CD4-positive, CD25-positive, alpha-beta regulatory T cell (primary cell): ENCODE data around the gene MUC6. TPM values are rescaled to one million over a fixed set of nuclear protein-coding genes. Genes with fewer than 3 reads are reported as not detected.

Experiments
- ATAC-seq, 2 donors: fragments of 150-1000 bp; cut with Tn5 transposase; one replicate each; pipeline ENCODE4 v1.10.0; 2021; ENCODE audit warnings: low read depth in 2 of 2, moderate number of reproducible peaks in 2 of 2, moderate library complexity in 1 of 2
- DNase-seq, 3 donors: peaks; one replicate each; pipeline versions ENCODE4 v3.0.0 to v3.0.0-alpha.2; 2012 to 2022; ENCODE audit warnings: mixed read lengths in 1 of 3
- H3K27ac ChIP-seq: one replicate; pipeline ENCODE4 v1.7.0; 2013; ENCODE audit warnings: mild to moderate bottlenecking, low read length; ENCODE audit not compliant: insufficient read depth, poor library complexity, severe bottlenecking
- H3K27me3 ChIP-seq: one replicate; pipeline ENCODE4 v1.7.0; 2013; ENCODE audit warnings: low read length; ENCODE audit not compliant: control insufficient read depth, insufficient read depth
- H3K36me3 ChIP-seq: one replicate; pipeline ENCODE4 v1.7.0; 2013; ENCODE audit warnings: mild to moderate bottlenecking, low read length, moderate library complexity; ENCODE audit not compliant: control insufficient read depth, insufficient read depth
- H3K4me1 ChIP-seq: 2 replicates; pipeline ENCODE4 v1.7.0; 2013; ENCODE audit warnings: mild to moderate bottlenecking, low read length; ENCODE audit not compliant: insufficient read depth, control insufficient read depth, poor library complexity, severe bottlenecking
- H3K4me3 ChIP-seq: one replicate; pipeline ENCODE4 v1.7.0; 2013; ENCODE audit warnings: low read depth, mild to moderate bottlenecking, low read length, moderate library complexity
- H3K9me3 ChIP-seq, 2 experiments: 1 replicate in 1 of 2; 2 replicates in 1 of 2; pipeline ENCODE4 v1.7.0; 2013; ENCODE audit warnings: low read length in 2 of 2, mild to moderate bottlenecking in 1 of 2, moderate library complexity in 1 of 2; ENCODE audit not compliant: control insufficient read depth in 2 of 2
- H3K27ac Mint-ChIP-seq, 3 donors: one replicate each; pipeline ENCODE4 v1.8.0; 2020 to 2022; ENCODE audit warnings: mild to moderate bottlenecking in 3 of 3, mixed read lengths in 3 of 3, moderate library complexity in 2 of 3
- H3K27me3 Mint-ChIP-seq: one replicate; pipeline ENCODE4 v1.8.0; 2022; ENCODE audit warnings: mild to moderate bottlenecking, mixed read lengths
- H3K36me3 Mint-ChIP-seq: one replicate; pipeline ENCODE4 v1.8.0; 2020; ENCODE audit warnings: mixed read lengths
- H3K4me1 Mint-ChIP-seq, 4 donors: one replicate each; pipeline ENCODE4 v1.8.0; 2020 to 2022; ENCODE audit warnings: mixed read lengths in 4 of 4, mild to moderate bottlenecking in 1 of 4
- H3K4me3 Mint-ChIP-seq, 4 donors: one replicate each; pipeline ENCODE4 v1.8.0; 2020 to 2022; ENCODE audit warnings: mild to moderate bottlenecking in 4 of 4, mixed read lengths in 4 of 4, moderate library complexity in 3 of 4
- H3K9me3 Mint-ChIP-seq, 7 donors: one replicate each; pipeline ENCODE4 v1.8.0; 2020 to 2022; ENCODE audit warnings: mixed read lengths in 7 of 7, mild to moderate bottlenecking in 3 of 7, moderate library complexity in 2 of 7
- polyA plus RNA-seq, 4 donors: library from polyadenylated mRNA; unstranded; fragments of 300-500 nt; fragmentation: Illumina TruSeq; gene quantifications; one replicate each; pipeline ENCODE4 v1.2.3, GENCODE V29; 2021
- total RNA-seq: library from RNA; stranded (reverse); gene quantifications from one replicate; pipeline ENCODE4 v1.2.3, GENCODE V29; 2022

The MUC6 gene
- total and polyA plus RNA-seq, 5 donors from 2014 or later: 0.23 TPM; not detected in 4

DNA sequence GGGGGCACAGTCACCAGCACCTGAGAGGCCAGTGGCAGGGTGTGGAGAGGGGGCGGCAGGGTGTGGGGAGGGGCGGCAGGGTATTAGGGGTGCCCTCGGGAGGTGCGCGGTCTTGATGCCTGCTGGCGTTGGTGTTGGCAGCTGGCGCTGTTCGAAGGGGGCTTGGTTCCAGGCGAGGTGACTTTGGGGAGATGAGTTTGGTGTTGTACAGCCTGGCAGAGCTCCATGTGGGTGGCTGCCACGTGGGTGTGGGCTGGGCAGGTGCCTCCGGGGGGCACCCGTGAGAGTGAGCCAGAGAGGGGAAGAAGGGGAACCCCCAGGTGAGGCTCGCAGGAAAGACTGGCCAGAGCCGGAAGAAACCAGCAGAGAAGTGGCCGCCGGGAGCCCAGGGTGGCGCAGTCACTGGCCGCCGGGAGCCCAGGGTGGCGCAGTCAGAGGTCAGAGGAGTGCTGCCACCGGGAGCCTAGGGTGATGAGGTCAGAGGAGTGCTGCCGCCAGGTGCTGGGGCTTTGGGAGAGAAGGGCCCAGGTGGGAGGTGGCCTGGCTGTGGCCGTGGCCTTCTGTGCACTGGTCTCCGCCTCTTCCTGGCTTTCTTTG is 44.7 kb downstream of the MUC6 start:
- Histone ChIP-seq H3K27ac (no peak overlapping the region), H3K9me3 (no peaks in the 10 kb centered on the region), H3K36me3 (peaks cover 62% of the 10 kb centered on the region), H3K4me1 (no peaks in the 10 kb centered on the region), H3K4me3 (no peak overlapping the region), H3K27me3 (no peaks in the 10 kb centered on the region)
- H3K4me1 Mint-ChIP-seq: peaks cover 0 to 12% (median 2%) of the 10 kb centered on the region in 4 donors
- no peak overlapping the region for H3K27ac Mint-ChIP-seq
- H3K36me3 Mint-ChIP-seq: peaks cover 12% of the 10 kb centered on the region
- H3K9me3 Mint-ChIP-seq: peaks cover 0 to 4% (median 0%) of the 10 kb centered on the region in 7 donors
- DNase-seq: no peak
- ATAC-seq: no peak
- no peaks in the 10 kb centered on the region for H3K27me3 Mint-ChIP-seq
- H3K4me3 Mint-ChIP-seq: no peak overlapping the region

DNA sequence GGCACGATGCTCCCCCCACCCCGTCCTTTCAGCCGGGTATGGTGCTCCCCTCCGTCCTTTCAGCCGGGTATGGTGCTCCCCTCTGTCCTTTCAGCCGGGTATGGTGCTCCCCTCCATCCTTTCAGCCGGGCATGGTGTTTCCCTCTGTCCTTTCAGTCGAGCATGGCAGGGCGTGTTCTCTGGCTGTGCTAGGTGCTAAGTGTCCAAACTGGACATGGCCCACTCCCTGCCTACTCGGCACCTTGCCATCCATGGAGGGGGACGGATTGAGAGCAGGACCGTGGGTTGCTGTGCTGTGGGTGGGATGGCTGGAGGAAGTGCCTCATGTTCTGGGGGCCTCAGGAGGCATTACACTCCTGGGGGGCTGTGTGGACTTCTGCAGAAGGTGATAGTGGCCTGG is 45.5 kb downstream of the MUC6 start:
- Mint-ChIP-seq H3K9me3 (peaks cover 0 to 4% (median 0%) of the 10 kb centered on the region in 7 donors), H3K4me3 (no peak overlapping the region), H3K36me3 (peaks cover 14% of the 10 kb centered on the region), H3K27me3 (no peaks in the 10 kb centered on the region), H3K27ac (peak overlapping the region in 2 of 3 donors; percentile 38 to 83), H3K4me1 (peaks cover 0 to 6% (median under 1%) of the 10 kb centered on the region in 4 donors)
- no peak for ATAC-seq
- no peak overlapping the region for H3K27ac ChIP-seq
- no peaks in the 10 kb centered on the region for H3K9me3 ChIP-seq
- no peak overlapping the region for H3K4me3 ChIP-seq
- DNase-seq: no peak
- H3K4me1 ChIP-seq: no peaks in the 10 kb centered on the region
- peaks cover 65% of the 10 kb centered on the region for H3K36me3 ChIP-seq
- H3K27me3 ChIP-seq: no peaks in the 10 kb centered on the region

DNA sequence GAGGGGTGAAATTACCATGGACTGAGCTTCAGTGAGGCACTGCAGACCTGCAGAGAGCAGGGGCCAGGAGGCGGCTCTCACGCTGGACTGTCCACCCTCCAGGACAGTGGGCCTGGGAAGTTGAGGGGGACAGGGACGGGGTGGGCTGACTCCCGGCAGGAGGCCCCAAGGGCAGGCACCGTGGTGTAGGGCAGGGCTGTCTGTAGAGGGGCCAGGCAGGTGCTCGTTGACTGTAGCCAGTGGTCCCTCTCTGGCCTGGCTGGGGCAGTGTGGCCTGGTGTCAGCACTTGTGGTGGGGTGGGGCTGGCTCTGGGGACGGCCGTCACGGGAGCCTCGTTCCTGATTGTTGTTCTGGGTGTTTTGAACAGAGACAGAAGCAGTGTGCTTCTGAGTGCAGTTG is 46.4 kb downstream of the MUC6 start:
- H3K36me3 ChIP-seq: peaks cover 69% of the 10 kb centered on the region
- Mint-ChIP-seq H3K4me1 (peaks cover 0 to 2% (median under 1%) of the 10 kb centered on the region in 4 donors), H3K27ac (peak overlapping the region in 1 of 3 donors; percentile 25), H3K27me3 (no peaks in the 10 kb centered on the region), H3K9me3 (peaks cover 0 to 1% (median 0%) of the 10 kb centered on the region in 7 donors), H3K36me3 (peaks cover 9% of the 10 kb centered on the region), H3K4me3 (no peak overlapping the region)
- DNase-seq (no peak), ATAC-seq (no peak)
- H3K4me1 ChIP-seq: no peaks in the 10 kb centered on the region
- no peaks in the 10 kb centered on the region for H3K9me3 ChIP-seq
- H3K4me3 ChIP-seq: no peak overlapping the region
- H3K27ac ChIP-seq: no peak overlapping the region
- H3K27me3 ChIP-seq: no peaks in the 10 kb centered on the region

DNA sequence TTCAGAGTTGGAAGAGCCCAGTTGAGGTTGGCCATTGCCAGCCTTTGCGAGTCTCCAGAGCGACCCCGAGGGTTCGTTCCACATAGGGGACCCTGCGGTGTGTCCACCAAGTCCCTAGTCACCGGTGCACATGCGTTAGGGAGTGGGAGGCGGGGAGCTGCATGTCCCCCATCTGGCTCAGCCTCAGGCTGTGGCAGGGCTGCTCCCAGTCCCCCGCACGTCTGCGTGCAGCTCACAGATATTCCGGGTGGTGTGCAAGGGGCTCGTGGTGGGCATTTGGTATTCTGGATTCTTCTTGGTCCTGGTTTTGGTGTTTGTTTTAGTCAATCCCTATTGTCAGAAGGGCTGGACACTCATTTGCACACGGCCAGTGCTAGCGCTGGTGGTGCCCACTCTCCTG is 48.8 kb downstream of the MUC6 start:
- Mint-ChIP-seq H3K4me3 (no peak overlapping the region), H3K9me3 (peaks cover 0 to 1% (median 0%) of the 10 kb centered on the region in 7 donors), H3K27ac (no peak overlapping the region), H3K27me3 (no peaks in the 10 kb centered on the region), H3K36me3 (peaks cover 13% of the 10 kb centered on the region), H3K4me1 (peaks cover 0 to 2% (median 0%) of the 10 kb centered on the region in 4 donors)
- Histone ChIP-seq H3K9me3 (no peaks in the 10 kb centered on the region), H3K4me1 (no peaks in the 10 kb centered on the region), H3K36me3 (peaks cover 66% of the 10 kb centered on the region), H3K4me3 (no peak overlapping the region), H3K27me3 (no peaks in the 10 kb centered on the region), H3K27ac (no peak overlapping the region)
- ATAC-seq (no peak), DNase-seq (no peak)

DNA sequence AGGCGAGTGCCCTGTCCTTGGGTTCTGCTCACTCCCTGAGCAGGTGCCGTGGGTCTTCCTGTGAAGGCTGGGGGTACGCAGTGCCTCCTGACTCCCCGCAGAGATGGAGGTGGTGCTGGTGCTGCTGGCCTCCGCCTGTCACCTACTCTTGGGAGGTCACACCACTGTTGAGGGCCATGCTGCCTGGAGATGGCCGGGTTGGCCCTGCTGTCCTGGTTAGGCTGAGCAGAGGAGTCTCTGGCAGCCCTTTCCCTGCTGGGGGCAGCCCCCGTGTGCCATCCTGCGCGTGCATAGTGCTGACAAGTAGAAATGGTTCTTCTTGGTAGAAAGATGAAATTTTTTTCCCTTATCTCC is 49.6 kb downstream of the MUC6 start:
- H3K4me1 ChIP-seq: no peaks in the 10 kb centered on the region
- H3K9me3 Mint-ChIP-seq: peaks cover 0 to 1% (median 0%) of the 10 kb centered on the region in 7 donors
- H3K27ac Mint-ChIP-seq: no peak overlapping the region
- H3K4me3 ChIP-seq: no peak overlapping the region
- H3K27ac ChIP-seq: no peak overlapping the region
- no peaks in the 10 kb centered on the region for H3K27me3 ChIP-seq
- H3K9me3 ChIP-seq: no peaks in the 10 kb centered on the region
- no peak for DNase-seq
- H3K36me3 ChIP-seq: peaks cover 64% of the 10 kb centered on the region
- H3K36me3 Mint-ChIP-seq: peaks cover 13% of the 10 kb centered on the region
- no peaks in the 10 kb centered on the region for H3K27me3 Mint-ChIP-seq
- no peak for ATAC-seq
- no peak overlapping the region for H3K4me3 Mint-ChIP-seq
- peaks cover 0 to 2% (median under 1%) of the 10 kb centered on the region in 4 donors for H3K4me1 Mint-ChIP-seq

DNA sequence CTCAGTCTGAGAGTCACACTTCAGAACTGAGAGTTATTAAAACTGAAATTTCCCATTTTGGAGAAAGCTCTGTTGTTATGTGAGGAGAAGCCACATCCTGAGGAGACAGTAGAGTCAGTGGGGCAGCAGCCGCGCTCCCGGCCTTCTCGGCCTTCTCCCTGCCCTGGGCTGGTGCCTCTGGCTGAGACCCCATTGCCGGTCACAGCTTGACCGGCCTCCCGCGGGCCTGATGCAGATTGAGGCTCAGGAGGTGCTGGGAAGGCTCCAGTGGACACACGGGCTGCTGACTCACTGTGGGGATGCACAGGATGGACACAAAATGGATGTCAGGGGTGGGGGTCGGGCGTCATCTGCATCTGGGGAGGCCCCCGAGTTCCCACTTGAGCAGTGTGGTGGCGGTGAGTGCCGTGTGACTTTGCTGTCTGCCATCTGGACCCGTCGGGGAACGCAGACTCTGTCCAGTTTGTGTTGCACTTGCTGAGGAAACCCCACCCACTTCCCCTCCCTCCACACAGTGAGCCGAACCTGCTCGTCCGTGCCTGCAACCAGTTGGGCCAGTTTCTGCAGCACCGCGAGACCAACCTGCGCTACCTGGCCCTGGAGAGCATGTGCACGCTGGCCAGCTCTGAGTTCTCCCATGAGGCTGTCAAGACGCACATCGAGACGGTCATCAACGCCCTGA is 50.1 kb downstream of the MUC6 start:
- peaks cover 13% of the 10 kb centered on the region for H3K36me3 Mint-ChIP-seq
- DNase-seq (no peak), ATAC-seq (no peak)
- no peak overlapping the region for H3K27ac ChIP-seq
- H3K9me3 ChIP-seq: no peaks in the 10 kb centered on the region
- H3K9me3 Mint-ChIP-seq: peaks cover 0 to 1% (median 0%) of the 10 kb centered on the region in 7 donors
- H3K27me3 Mint-ChIP-seq: no peaks in the 10 kb centered on the region
- H3K4me3 ChIP-seq: no peak overlapping the region
- H3K4me3 Mint-ChIP-seq: no peak overlapping the region
- peaks cover 68% of the 10 kb centered on the region for H3K36me3 ChIP-seq
- H3K4me1 Mint-ChIP-seq: peaks cover 0 to 2% (median under 1%) of the 10 kb centered on the region in 4 donors
- no peaks in the 10 kb centered on the region for H3K4me1 ChIP-seq
- no peaks in the 10 kb centered on the region for H3K27me3 ChIP-seq
- H3K27ac Mint-ChIP-seq: no peak overlapping the region

DNA sequence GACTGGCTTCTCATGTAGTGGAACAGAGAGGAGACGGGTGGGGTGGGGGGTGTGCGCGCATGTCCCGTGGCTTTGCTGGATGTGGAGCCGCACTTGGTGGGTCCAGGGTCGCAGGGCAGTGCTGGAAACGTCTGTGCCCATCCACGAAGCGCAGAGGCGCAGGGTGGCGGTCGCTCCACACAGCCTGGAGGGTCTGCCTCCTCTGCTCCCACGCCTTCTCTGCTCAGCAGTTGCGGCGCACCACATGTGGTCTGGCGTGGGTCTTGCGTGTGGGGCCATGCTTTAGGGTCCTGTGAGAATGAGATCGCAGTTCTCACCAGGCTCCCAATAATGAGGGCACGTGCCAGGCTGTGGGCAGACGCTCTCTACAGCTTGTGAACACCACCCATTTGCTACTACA is 50.7 kb downstream of the MUC6 start:
- no peak overlapping the region for H3K4me3 Mint-ChIP-seq
- ATAC-seq: no peak
- H3K4me1 Mint-ChIP-seq: peaks cover 0 to 2% (median under 1%) of the 10 kb centered on the region in 4 donors
- H3K27me3 Mint-ChIP-seq: no peaks in the 10 kb centered on the region
- Histone ChIP-seq H3K9me3 (no peaks in the 10 kb centered on the region), H3K4me3 (no peak overlapping the region), H3K27me3 (no peaks in the 10 kb centered on the region), H3K4me1 (no peaks in the 10 kb centered on the region), H3K27ac (no peak overlapping the region), H3K36me3 (peaks cover 71% of the 10 kb centered on the region)
- no peaks in the 10 kb centered on the region for H3K9me3 Mint-ChIP-seq
- no peak overlapping the region for H3K27ac Mint-ChIP-seq
- H3K36me3 Mint-ChIP-seq: peaks cover 16% of the 10 kb centered on the region
- DNase-seq: no peak

DNA sequence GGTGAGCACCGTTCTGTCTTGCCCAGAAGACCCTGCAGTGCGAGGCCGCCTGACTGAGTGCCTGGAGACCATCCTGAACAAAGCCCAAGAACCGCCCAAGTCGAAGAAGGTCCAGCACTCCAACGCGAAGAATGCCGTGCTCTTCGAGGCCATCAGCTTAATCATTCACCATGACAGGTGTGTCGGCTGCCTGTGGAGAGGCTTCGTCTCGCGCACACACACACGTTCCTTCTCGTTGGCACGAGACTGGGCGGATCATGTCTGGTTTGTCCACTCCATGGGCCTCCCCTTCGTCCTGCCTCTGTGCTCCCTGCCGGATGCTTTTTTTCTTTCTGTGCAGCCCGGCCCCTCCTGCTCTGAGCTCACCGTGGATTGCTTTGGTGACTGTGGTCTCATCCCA is 51.1 kb downstream of the MUC6 start:
- DNase-seq (no peak), ATAC-seq (no peak)
- no peaks in the 10 kb centered on the region for H3K27me3 ChIP-seq
- H3K4me3 ChIP-seq: no peak overlapping the region
- peaks cover 0 to 2% (median under 1%) of the 10 kb centered on the region in 4 donors for H3K4me1 Mint-ChIP-seq
- H3K4me3 Mint-ChIP-seq: no peak overlapping the region
- no peaks in the 10 kb centered on the region for H3K27me3 Mint-ChIP-seq
- H3K9me3 ChIP-seq: no peaks in the 10 kb centered on the region
- no peaks in the 10 kb centered on the region for H3K9me3 Mint-ChIP-seq
- no peak overlapping the region for H3K27ac ChIP-seq
- H3K4me1 ChIP-seq: no peaks in the 10 kb centered on the region
- peaks cover 21% of the 10 kb centered on the region for H3K36me3 Mint-ChIP-seq
- H3K27ac Mint-ChIP-seq: no peak overlapping the region
- peaks cover 73% of the 10 kb centered on the region for H3K36me3 ChIP-seq
